Measurements from ENCODE around the gene ZNHIT1.
"Not testable (repeated sequence)": the region's sequence is repeated elsewhere in the genome, so short reads cannot be mapped to it uniquely, and the experiment has no call there.

Gene ZNHIT1

GRCh38 chr7:101243646-101244374 lies 25.8 kb downstream of the ZNHIT1 start:
- DNase-seq = no peak

GRCh38 chr7:101244375-101245146 lies 26.6 kb downstream of the ZNHIT1 start, which contains the start of gene FIS1:
FIS1 (minus strand) TSS chr7:101245081; CDS start chr7:101245004, 77 bp downstream.
- peak; percentile 70 to 88 for DNase-seq

DNA sequence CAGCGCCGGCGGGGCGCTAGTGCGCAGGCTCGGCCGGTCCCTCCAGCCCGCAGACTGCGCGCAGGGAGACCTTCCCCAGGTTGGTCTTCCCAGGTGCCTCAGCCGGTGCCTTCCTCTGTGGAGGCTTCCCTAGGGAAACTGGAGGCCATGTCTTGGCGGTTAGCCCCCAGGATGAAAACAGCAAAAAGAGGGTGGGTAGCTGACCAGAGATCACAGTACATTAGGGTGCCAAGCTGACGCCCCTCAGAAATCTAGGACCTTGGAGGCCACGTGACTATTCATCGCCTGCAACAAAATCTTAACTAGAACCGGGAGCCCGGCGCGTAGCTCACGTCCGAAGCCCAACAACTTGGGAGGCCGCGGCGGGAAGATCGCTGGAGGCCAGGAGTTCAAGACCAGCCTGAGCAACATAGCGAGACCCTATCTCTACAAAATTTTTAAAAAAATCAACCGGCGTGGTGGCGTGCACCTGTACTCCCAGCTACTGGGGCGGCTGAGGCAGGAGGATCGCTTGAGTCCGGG lies 27.2 kb downstream of the ZNHIT1 start:
- DNase-seq = no peak

DNA sequence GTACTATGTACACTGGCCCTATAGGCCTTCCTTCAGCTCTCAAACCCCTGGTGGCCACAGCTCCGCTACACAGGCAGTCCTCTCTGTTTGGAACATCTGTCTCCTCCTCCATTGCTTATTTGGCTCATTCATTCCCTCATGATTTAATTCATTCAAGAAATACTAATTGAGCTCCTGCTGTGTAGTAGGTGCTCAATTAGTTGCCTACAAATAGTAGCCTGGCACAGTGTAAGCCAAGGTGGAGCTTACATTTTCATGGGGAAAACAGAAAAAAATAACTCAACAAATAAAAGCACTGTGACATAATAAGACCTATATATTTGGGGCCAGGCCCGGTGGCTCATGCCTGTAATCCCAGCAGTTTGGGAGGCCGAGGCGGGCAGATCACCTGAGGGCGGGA lies 30.3 kb downstream of the ZNHIT1 start:
- no peak for DNase-seq

DNA sequence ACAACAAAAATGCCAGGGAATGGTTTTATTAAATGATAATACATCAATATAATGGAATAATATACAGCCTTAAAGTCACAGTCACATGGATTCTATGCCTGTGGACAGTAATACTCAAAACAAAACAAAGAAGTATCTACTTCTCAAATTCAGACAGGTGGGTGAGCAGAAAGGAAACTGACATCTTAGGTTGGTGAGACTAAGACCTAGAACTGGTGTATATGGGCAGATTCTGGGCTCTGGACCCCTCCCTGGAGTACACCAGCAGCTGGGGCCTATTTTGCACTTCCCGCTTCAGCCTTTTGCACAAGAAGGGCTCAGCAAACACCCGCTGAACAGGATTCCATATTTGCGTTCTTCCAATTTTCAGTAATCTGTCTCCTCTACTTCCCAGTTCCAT lies 32.4 kb downstream of the ZNHIT1 start:
- no peak for DNase-seq

GRCh38 chr7:101251871-101252659 lies 34.1 kb downstream of the ZNHIT1 start:
- peak; percentile 85 to 94 for DNase-seq

DNA sequence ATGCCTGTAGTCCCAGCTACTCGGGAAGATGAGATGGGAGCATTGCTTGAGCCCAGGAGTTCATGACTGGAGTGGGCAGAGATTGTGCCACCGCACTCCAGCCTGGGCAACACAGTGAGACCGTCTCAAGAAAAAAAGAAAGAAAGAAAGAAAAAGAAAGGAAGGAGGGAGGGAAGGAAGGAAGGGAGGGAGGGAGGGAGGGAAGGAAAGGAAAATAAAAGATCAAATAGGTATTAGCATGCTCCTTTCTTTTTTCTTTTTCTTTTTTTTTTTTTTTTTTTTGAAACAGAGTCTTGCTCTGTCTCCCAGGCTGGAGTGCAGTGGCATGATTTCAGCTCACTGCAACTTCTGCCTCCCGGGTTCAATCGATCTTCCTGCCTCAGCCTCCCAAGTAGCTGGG lies 35.2 kb downstream of the ZNHIT1 start:
- DNase-seq = not testable (repeated sequence)

DNA sequence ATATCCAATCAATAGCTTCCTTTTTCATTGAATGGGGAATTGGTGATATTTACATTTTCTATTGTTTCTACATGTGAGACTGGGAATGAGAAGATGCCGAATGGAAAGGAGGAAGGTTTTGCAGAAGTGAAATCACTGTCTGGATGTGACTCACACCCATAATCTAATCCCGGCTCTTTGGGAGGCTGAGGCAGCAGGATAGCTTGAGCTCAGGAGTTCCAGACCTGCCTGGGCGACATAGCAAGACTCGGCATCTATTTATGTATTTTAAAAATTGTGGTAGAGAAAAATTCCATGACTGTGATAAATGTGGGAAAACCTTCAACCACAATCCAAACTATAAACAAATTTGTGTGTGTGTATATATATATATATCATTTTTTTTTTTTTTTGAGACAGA lies 37.8 kb downstream of the ZNHIT1 start:
- DNase-seq = no peak

GRCh38 chr7:101258243-101258731 lies 40.3 kb downstream of the ZNHIT1 start:
- DNase-seq = no peak

DNA sequence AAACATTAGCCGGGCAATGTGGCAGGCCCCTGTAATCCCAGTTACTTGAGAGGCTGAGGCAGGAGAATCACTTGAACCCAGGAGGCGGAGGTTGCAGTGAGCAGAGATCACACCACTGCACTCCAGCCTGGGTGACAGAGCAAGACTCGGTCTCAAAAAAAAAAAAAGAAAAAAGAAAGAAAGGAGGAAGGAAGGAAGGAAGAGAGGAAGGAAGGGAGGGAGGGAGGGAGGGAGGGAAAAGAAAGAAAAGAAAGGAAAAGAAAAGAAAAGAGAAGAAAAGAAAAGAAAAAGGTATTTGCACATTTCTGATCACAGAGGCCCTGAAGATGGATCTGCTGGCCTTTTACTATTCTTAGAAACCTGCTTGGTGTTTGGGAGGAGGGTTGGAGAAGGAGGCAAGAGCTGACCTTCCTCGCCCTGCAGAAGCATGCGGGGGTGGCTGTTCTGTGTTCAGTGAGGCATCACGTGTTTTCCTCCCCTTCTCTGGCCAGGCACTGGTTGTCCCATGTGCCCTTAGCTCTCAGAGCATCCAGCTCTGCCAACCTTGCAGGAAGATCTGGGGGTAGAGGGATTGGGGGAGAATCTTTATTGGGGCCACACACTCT lies 46.2 kb downstream of the ZNHIT1 start:
- not testable (repeated sequence) for DNase-seq

- DNase-seq = no peak
Measured at GRCh38 chr7:101265622-101266516, 47.9 kb downstream of the ZNHIT1 start.

DNA sequence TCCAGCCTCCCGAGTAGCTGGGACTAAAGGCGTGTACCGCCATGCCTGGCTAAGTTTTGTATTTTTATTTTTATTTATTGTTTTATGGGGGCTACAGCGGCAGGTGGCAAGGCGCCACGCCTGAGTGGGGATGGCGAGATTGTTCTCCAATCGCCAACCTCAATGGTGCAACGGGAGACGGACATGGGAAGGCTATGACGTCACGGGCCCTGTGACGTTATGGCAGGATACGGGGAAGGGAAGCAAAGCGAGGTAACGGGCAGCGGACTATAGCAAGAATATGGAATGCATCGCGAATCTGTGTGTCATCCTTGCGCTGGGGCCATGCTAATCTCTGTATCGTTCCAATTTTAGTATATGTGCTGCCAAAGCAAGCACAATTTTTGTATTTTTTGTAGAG lies 51.7 kb downstream of the ZNHIT1 start:
- no peak for DNase-seq

DNA sequence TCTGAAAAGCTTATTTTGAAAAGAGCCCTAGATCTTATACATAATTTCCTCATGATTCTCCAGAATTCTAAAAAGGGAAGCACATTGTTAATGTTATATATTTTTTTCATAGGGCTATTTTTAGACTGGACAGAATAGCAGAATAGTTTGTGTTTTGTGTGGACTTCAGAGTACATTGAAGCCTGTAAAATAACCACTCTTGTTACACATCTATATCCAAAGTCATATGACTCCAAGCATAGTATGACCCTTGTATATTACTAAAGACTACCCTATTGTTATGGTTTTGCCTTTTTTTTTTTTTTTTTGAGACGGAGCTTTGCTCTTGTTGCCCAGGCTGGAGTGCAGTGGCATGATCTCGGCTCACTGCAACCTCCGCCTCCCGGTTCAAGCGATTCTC lies 53.1 kb downstream of the ZNHIT1 start:
- no peak for DNase-seq

- no peak for DNase-seq
Measured at GRCh38 chr7:101273206-101273605, 55.2 kb downstream of the ZNHIT1 start.
